Immature natural killer cell (primary cell): ENCODE results near the gene PSAPL1. TPM values are rescaled to one million over a fixed set of nuclear protein-coding genes. Genes with fewer than 3 reads are reported as not detected.

Experiments used
- DNase-seq, 3 donors: peaks; one replicate each; pipeline ENCODE4 v3.0.0; 2022; ENCODE audit warnings: mixed read lengths in 1 of 3
- H3K27ac Mint-ChIP-seq, 6 donors: one replicate each; pipeline ENCODE4 v1.8.0; 2020; ENCODE audit warnings: mixed read lengths in 6 of 6, mild to moderate bottlenecking in 5 of 6, inconsistent platforms in 4 of 6, moderate library complexity in 3 of 6
- H3K27me3 Mint-ChIP-seq, 3 donors: one replicate each; pipeline ENCODE4 v1.8.0; 2020 to 2021; ENCODE audit warnings: low read depth in 3 of 3, mild to moderate bottlenecking in 3 of 3, mixed read lengths in 3 of 3, moderate library complexity in 3 of 3, inconsistent platforms in 1 of 3
- H3K36me3 Mint-ChIP-seq, 3 donors: one replicate each; pipeline ENCODE4 v1.8.0; 2020; ENCODE audit warnings: mixed read lengths in 3 of 3, inconsistent platforms in 2 of 3, mild to moderate bottlenecking in 2 of 3
- H3K4me1 Mint-ChIP-seq, 2 donors: one replicate each; pipeline ENCODE4 v1.8.0; 2020; ENCODE audit warnings: inconsistent platforms in 2 of 2, mild to moderate bottlenecking in 2 of 2, mixed read lengths in 2 of 2, moderate library complexity in 1 of 2
- H3K4me3 Mint-ChIP-seq, 5 donors: one replicate each; pipeline ENCODE4 v1.8.0; 2020; ENCODE audit warnings: mild to moderate bottlenecking in 5 of 5, mixed read lengths in 5 of 5, inconsistent platforms in 3 of 5, moderate library complexity in 3 of 5
- H3K9me3 Mint-ChIP-seq, 6 donors: one replicate each; pipeline ENCODE4 v1.8.0; 2020; ENCODE audit warnings: mild to moderate bottlenecking in 6 of 6, mixed read lengths in 6 of 6, inconsistent platforms in 4 of 6, moderate library complexity in 3 of 6
- polyA plus RNA-seq, 3 donors: library from polyadenylated mRNA; unstranded; fragments of 300-500 nt; fragmentation: Illumina TruSeq; gene quantifications; one replicate each; pipeline ENCODE4 v1.2.3, GENCODE V29; 2021

The PSAPL1 gene
- polyA plus RNA-seq, 3 donors from 2014 or later = not detected

GRCh38 chr4:7425591-7426468 lies 8.9 kb downstream of the PSAPL1 start:
- H3K4me3 Mint-ChIP-seq = no peak overlapping the region
- H3K36me3 Mint-ChIP-seq = no peaks in the 10 kb centered on the region
- no peaks in the 10 kb centered on the region for H3K4me1 Mint-ChIP-seq
- no peak for DNase-seq
- peaks cover 6 to 15% (median 7%) of the 10 kb centered on the region in 3 donors for H3K27me3 Mint-ChIP-seq
- no peaks in the 10 kb centered on the region for H3K9me3 Mint-ChIP-seq
- H3K27ac Mint-ChIP-seq = no peak overlapping the region

DNA sequence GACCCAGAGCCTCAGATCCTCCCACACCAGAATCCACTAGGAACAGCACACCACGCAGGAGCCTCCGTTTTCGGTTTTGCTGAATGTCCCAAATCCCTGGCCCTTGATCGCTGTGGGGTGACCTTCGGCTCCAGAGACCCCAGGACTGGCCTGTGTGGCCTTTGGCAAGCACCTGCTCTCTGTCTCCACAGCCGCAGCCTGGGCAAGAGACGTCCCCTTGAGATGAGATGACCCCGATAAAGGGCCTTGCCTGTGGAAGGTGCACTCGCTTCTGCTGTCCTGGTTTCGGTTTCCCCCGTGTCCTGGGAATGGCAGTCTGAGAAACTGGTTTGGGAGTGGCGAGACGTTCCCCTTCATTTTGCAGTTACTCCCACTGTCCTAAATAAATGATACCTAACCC lies 9.6 kb downstream of the PSAPL1 start:
- Mint-ChIP-seq H3K36me3 (no peaks in the 10 kb centered on the region), H3K4me1 (no peaks in the 10 kb centered on the region), H3K27ac (no peak overlapping the region), H3K4me3 (no peak overlapping the region), H3K9me3 (no peaks in the 10 kb centered on the region), H3K27me3 (peaks cover under 1 to 15% (median 4%) of the 10 kb centered on the region in 3 donors)
- no peak for DNase-seq

GRCh38 chr4:7424553-7425111 lies 10.1 kb downstream of the PSAPL1 start:
- no peak overlapping the region for H3K4me3 Mint-ChIP-seq
- no peaks in the 10 kb centered on the region for H3K9me3 Mint-ChIP-seq
- no peaks in the 10 kb centered on the region for H3K4me1 Mint-ChIP-seq
- peaks cover under 1 to 13% (median 4%) of the 10 kb centered on the region in 3 donors for H3K27me3 Mint-ChIP-seq
- no peaks in the 10 kb centered on the region for H3K36me3 Mint-ChIP-seq
- no peak overlapping the region for H3K27ac Mint-ChIP-seq
- no peak for DNase-seq

DNA sequence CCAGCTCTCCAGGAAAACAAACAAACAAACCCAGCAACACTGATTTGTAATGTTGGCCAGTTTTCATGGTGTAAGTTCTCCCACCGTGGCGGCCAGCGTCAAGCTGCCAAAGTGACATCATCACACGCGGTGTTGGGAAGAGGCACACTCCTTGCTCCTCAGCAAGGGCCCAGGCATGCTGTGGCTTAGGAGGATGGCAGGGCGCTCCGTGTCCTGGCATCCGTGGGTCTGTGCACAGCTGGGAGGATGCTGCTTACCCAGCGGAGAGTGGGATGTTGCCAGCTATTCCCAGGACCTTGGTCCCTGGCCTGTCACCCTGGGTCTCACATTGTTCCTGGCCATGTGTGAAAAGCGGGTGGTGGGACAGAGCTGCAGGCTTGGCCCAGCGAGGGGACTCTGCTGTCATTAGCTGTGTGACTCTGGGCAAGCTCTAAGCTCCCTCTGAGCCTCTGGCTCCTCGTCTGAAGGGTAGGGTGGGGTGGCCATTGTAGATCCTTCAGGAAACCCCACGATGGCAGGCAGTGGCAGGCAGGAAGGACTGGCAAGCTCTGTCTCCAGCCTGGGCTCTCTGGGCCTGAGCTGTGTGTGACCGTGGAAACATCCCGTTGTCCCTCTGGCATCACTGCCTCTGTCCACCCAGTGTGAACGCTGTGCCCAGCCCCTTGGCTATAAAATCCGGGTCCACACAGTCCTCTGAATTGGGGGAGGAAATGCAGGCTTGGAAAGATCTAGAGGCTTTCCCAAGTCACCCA lies 10.8 kb downstream of the PSAPL1 start:
- Mint-ChIP-seq H3K36me3 (no peaks in the 10 kb centered on the region), H3K4me1 (no peaks in the 10 kb centered on the region), H3K27ac (no peak overlapping the region), H3K27me3 (peaks cover 2 to 12% (median 4%) of the 10 kb centered on the region in 3 donors), H3K4me3 (no peak overlapping the region), H3K9me3 (no peaks in the 10 kb centered on the region)
- no peak for DNase-seq

- H3K9me3 Mint-ChIP-seq = peaks cover 0 to under 1% (median 0%) of the 10 kb centered on the region in 6 donors
- H3K4me3 Mint-ChIP-seq = no peak overlapping the region
- H3K27me3 Mint-ChIP-seq = peaks cover 4 to 9% (median 7%) of the 10 kb centered on the region in 3 donors
- H3K27ac Mint-ChIP-seq = no peak overlapping the region
- DNase-seq = no peak
- H3K36me3 Mint-ChIP-seq = no peaks in the 10 kb centered on the region
- no peaks in the 10 kb centered on the region for H3K4me1 Mint-ChIP-seq
Measured at GRCh38 chr4:7423391-7423790, 11.3 kb downstream of the PSAPL1 start.

GRCh38 chr4:7422898-7423180 lies 11.9 kb downstream of the PSAPL1 start:
- DNase-seq = no peak
- Mint-ChIP-seq H3K27me3 (peaks cover 3 to 9% (median 4%) of the 10 kb centered on the region in 3 donors), H3K4me1 (no peaks in the 10 kb centered on the region), H3K9me3 (peaks cover 0 to 3% (median 0%) of the 10 kb centered on the region in 6 donors), H3K4me3 (no peak overlapping the region), H3K27ac (no peak overlapping the region), H3K36me3 (no peaks in the 10 kb centered on the region)

GRCh38 chr4:7422151-7422897 lies 12.4 kb downstream of the PSAPL1 start:
- H3K9me3 Mint-ChIP-seq = peaks cover 0 to 3% (median 0%) of the 10 kb centered on the region in 6 donors
- peaks cover 3 to 9% (median 3%) of the 10 kb centered on the region in 3 donors for H3K27me3 Mint-ChIP-seq

DNA sequence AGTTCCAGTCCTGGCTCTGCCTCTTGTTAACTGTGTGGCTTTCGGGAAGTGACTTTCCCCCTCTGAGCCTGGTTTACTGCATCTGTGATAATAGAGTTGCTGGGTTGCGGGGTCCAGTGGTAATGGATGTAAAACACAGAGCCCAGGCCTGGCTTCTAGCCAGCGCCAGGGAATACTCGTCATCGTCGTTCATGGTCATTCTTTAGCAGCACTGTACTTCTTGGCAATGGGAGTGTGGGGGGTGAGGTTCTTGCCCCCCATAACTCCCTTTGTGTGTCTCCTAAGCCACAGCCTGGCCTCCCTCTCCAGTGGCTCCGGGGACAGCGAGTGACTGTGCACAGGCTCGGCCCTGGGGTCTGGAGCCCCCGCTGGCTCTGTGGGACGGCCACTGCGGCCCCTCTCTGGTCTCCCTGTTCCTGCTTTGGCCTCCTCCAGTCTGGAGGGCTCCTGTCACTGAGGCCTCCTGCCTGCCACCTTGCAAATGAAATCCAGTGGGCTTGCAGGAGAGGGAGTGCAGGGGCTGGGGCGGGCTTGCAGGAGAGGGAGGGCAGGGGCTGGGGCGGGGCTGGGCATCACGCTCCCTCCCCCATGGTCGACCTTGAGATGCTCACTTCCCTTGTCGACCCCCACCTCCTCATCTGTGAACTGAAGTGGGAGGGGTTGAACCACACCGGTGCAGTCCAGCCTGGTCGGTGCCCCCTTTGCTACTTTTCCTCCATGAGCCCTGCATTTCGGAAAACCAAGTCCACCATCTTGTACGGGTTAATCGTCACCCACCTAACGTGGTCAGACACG lies 13.2 kb downstream of the PSAPL1 start:
- Mint-ChIP-seq H3K9me3 (peaks cover 0 to 3% (median 0%) of the 10 kb centered on the region in 6 donors), H3K4me3 (no peak overlapping the region), H3K36me3 (no peaks in the 10 kb centered on the region), H3K27me3 (peaks cover 3 to 9% (median 6%) of the 10 kb centered on the region in 3 donors), H3K27ac (no peak overlapping the region), H3K4me1 (no peaks in the 10 kb centered on the region)
- no peak for DNase-seq

More at GRCh38 chr4:7422151-7422897, 12.4 kb downstream of the PSAPL1 start:
- Mint-ChIP-seq H3K27ac (no peak overlapping the region), H3K36me3 (no peaks in the 10 kb centered on the region), H3K4me3 (no peak overlapping the region), H3K4me1 (no peaks in the 10 kb centered on the region)
- DNase-seq = no peak

- no peaks in the 10 kb centered on the region for H3K4me1 Mint-ChIP-seq
- no peaks in the 10 kb centered on the region for H3K36me3 Mint-ChIP-seq
- H3K27ac Mint-ChIP-seq = no peak overlapping the region
- H3K9me3 Mint-ChIP-seq = peaks cover 0 to 3% (median 0%) of the 10 kb centered on the region in 6 donors
- no peak overlapping the region for H3K4me3 Mint-ChIP-seq
- DNase-seq = no peak
- H3K27me3 Mint-ChIP-seq = peaks cover 5 to 10% (median 6%) of the 10 kb centered on the region in 3 donors
Measured at GRCh38 chr4:7420661-7421040, 14.1 kb downstream of the PSAPL1 start.

DNA sequence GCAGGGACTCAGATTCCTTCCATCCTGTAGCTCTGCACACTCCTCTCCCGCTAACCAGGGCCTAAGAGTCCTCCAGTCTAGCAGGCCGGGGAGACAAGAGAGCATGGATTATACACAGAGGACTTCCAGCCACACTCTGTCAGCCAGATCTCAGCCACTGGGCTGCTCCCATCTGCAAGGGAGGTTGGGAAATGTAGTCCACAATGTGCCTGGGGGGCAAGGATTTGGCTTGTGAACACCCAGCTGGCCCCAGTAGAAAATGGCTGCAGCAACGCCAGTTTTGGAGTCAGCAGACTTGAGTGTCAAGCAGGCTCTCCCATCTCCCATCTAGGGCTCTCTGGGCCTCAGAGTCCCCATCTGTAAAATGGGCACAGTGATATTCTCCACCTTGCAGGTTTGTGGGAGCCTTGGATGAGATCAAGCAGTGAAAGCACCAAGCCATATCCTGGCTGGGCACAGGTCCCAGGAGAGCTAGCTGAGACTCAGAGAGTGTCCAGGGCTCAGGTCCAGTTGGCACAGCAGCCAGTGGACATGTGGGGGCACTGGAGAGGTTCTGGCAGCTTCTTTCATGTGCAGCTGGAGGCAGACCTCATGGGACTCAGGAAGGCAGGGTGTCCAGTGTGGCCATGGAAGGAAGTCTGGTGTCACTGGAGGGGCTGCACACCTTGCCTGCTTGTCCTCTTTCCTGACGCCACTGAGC lies 14.6 kb downstream of the PSAPL1 start:
- peaks cover 5 to 10% (median 6%) of the 10 kb centered on the region in 3 donors for H3K27me3 Mint-ChIP-seq
- no peaks in the 10 kb centered on the region for H3K4me1 Mint-ChIP-seq
- no peak overlapping the region for H3K27ac Mint-ChIP-seq
- no peaks in the 10 kb centered on the region for H3K36me3 Mint-ChIP-seq
- no peak overlapping the region for H3K4me3 Mint-ChIP-seq
- H3K9me3 Mint-ChIP-seq = peaks cover 0 to 6% (median 0%) of the 10 kb centered on the region in 6 donors
- DNase-seq = no peak

GRCh38 chr4:7418131-7418943 lies 16.4 kb downstream of the PSAPL1 start:
- H3K4me1 Mint-ChIP-seq = no peaks in the 10 kb centered on the region
- H3K4me3 Mint-ChIP-seq = no peak overlapping the region
- peak overlapping the region in 1 of 6 donors; percentile 26 for H3K27ac Mint-ChIP-seq
- peaks cover 0 to 6% (median 0%) of the 10 kb centered on the region in 6 donors for H3K9me3 Mint-ChIP-seq
- peaks cover 6 to 19% (median 10%) of the 10 kb centered on the region in 3 donors for H3K27me3 Mint-ChIP-seq
- DNase-seq = no peak
- H3K36me3 Mint-ChIP-seq = no peaks in the 10 kb centered on the region

GRCh38 chr4:7417639-7418038 lies 17.1 kb downstream of the PSAPL1 start:
- H3K27me3 Mint-ChIP-seq = peaks cover 6 to 19% (median 10%) of the 10 kb centered on the region in 3 donors
- no peaks in the 10 kb centered on the region for H3K4me1 Mint-ChIP-seq
- H3K27ac Mint-ChIP-seq = no peak overlapping the region
- H3K4me3 Mint-ChIP-seq = no peak overlapping the region
- no peaks in the 10 kb centered on the region for H3K36me3 Mint-ChIP-seq
- no peak for DNase-seq
- peaks cover 0 to 6% (median 0%) of the 10 kb centered on the region in 6 donors for H3K9me3 Mint-ChIP-seq
